Amniotic epithelial cell (primary cell): Measurements from ENCODE around the gene SLC35A5.
A peak's percentile ranks its signal among the peaks of the same experiment; 100 is the strongest.
"Not testable (repeated sequence)": the region's sequence is repeated elsewhere in the genome, so short reads cannot be mapped to it uniquely, and the experiment has no call there.

Experiments
- DNase-seq: peaks from one replicate; pipeline ENCODE4 v3.0.0-alpha.2; 2010; ENCODE audit warnings: low read depth

Gene SLC35A5, protein sequence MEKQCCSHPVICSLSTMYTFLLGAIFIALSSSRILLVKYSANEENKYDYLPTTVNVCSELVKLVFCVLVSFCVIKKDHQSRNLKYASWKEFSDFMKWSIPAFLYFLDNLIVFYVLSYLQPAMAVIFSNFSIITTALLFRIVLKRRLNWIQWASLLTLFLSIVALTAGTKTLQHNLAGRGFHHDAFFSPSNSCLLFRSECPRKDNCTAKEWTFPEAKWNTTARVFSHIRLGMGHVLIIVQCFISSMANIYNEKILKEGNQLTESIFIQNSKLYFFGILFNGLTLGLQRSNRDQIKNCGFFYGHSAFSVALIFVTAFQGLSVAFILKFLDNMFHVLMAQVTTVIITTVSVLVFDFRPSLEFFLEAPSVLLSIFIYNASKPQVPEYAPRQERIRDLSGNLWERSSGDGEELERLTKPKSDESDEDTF

DNA sequence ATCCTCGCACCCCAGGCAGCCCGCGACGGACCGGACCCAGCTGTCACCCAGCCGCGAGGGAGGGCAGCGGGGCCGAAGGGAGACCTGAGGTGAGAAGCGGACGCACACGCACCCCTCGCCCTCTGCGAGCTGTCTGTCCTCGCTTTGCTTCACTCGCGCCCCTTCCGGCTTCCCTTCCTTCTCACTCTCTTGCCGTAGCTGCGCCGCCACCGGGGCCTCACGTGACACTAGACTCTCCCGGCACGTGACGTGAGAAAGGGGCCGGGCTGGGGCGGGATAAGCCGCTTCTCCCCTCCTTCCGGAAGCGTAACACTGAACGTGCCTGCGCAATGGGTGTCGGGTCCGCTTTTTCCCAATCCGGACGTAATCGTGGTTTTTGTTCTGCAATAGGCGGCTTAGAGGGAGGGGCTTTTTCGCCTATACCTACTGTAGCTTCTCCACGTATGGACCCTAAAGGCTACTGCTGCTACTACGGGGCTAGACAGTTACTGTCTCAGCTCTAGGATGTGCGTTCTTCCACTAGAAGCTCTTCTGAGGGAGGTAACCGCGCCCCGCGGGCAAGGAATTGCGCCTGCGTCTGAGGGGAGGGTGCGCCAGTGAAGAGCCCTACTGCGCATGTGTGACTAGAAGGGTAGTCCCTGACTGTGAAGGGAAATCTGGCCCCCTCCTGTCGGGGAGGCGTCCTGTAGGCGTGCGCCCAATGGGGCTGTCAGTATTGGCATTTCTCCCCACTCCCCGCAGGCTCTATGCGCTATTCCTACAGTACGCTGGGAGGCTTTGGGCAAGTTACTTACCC lies at the start of gene SLC35A5, which contains the start of gene ATG3:
Gene SLC35A5, plus strand, starts transcription at position 312 of the 796 bp plus-strand sequence. CDS start 1,359 bp downstream, outside the sequence.
Gene ATG3, minus strand, starts transcription at position 229 of the 796 bp plus-strand sequence. CDS start 434 bp downstream, outside the sequence.
- DNase-seq = peak; percentile 97

DNA sequence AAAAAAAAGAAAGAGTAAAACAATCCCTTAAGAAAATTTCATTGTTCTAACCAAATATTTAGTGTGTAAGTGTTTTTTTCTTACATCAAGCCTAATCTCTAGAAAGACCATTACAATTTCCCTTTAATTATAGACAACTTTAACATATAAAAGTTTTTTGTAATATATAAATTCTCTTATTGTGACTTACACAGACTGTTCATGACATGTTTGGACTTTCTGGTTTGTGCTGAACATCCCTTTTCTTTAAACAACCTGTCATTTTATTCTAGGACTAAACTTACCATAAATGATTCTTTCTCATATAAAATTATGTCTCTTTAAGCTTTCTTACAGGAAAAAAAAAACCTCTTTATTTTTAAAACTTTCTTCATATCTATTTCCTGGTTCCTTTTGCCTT lies 49.5 kb upstream of the SLC35A5 start:
- no peak for DNase-seq

DNA sequence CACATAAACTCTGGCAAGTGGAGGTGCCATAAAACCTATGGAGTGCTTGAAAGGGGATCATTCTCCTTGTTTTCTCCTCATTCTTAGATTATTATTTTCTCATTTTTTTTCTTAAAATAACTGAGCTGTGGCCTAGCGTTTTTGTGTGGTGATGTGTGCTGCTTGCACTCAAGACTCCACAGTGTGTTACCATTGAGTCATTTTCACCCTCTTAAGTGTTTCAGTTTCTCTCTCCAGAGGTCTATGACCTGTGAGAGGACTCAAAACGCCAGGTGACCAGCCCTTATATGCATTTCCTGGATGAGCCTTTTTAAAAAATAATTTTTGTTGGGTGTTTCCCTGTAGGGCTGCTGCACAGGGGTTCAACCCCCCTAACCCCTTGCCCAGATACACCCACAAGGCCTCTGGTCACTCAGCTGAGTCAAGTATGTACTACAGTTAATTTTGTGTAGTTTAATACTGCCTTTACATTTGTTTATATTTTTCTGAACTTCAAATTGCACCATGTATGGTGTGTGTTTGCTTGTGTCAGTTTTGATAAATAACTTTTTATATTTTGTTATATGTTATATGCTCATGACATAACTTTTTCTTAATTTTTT lies 47.2 kb upstream of the SLC35A5 start:
- peak; percentile 37 for DNase-seq

DNA sequence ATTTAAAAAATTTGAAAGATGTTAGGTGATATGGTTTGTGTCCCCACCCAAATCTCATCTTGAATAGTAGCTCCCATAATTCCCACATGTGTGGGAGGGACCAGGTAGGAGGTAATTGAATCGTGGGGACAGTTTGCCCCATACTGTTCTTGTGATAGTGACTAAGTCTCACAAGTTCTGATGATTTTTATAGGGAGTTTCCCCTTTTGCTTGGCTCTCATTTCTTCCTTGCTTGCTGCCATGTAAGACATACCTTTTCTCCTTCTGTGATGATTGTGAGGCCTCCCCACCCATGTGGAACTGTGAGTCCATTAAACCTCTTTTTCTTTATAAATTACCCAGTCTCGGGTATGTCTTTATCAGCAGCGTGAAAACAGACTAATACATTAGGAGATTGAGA lies 42.9 kb upstream of the SLC35A5 start:
- DNase-seq = peak; percentile 21

DNA sequence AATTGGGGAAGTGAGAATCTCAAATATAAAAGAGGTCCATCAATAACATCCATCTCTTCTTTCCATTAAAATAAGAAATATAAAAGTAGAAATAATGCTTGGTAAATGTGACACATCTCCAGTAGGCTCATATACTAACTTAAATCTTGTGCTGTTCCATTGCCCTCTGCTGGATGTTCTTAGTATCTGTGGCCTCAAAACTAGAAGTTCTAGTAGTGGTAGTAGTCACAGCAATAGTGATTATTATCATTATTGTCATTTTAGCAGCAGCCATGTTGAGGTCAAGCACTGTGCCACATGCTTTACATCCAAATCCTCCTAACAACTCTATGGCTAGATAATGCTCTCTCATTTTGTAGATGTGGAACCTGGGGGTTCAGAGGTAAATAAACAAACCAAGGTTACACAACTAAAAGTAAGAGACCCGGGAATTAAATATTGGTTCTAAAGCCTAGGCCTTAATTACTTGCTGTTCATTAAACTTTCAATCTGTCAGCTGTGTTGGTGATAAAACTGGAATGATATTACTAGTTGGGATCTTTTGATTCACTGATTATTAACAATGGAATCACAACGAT lies 42.3 kb upstream of the SLC35A5 start:
- DNase-seq = peak; percentile 77

DNA sequence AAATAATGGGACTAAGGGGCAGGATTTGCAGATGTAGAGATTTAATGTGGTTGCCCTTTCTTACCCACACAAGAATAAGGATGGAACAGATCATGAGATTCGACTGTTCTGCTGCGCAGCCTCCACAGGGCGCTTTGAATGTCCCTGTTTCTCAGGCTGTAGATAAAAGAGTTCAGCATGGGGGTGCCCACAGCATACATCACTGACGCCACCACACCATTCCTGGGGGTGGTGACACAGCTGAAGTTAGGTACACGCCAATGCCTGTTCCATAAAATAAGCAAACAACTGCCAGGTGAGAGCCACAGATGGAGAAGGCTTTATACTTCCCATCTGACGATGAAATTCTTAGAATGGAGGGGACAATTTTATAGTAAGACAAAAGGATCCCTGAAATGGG lies 37.7 kb upstream of the SLC35A5 start:
- not testable (repeated sequence) for DNase-seq

DNA sequence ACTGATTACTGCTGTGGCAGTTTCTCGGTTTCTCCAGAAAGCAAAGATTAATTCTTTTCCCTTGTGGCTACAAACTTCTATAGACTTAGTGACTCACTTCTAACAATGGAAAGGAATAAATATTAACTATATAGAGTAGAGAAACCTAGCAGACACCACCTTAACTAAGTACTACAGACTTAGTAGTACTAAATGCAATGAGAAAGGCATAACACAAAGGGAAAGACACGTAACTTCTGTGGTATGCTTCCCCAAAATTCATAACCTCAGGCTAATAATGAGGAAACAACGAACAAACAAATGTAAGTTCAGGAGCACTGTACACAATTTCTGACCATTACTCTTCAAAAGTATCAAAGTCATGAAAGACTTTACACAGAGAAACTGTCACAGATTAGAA lies 31.3 kb upstream of the SLC35A5 start:
- DNase-seq = no peak

DNA sequence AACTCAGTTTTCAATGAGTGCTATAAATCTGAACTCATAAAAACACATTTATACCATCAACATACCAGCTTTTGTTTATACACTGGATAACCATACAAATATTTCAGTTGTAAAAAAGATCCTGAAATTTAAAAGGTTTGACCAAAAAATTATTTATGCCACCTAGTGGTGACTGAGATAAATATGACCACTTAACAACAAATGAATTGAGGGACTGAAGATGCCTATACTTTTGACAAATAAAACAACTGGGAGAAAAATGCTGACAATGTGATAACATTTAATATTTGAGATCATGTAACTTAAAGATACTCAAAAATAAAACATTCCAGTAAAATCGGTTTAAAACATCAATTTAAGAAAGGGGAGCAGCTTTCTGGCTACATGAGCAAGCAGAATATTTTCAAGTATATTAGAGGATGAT lies 30.5 kb upstream of the SLC35A5 start:
- peak; percentile 37 for DNase-seq

DNA sequence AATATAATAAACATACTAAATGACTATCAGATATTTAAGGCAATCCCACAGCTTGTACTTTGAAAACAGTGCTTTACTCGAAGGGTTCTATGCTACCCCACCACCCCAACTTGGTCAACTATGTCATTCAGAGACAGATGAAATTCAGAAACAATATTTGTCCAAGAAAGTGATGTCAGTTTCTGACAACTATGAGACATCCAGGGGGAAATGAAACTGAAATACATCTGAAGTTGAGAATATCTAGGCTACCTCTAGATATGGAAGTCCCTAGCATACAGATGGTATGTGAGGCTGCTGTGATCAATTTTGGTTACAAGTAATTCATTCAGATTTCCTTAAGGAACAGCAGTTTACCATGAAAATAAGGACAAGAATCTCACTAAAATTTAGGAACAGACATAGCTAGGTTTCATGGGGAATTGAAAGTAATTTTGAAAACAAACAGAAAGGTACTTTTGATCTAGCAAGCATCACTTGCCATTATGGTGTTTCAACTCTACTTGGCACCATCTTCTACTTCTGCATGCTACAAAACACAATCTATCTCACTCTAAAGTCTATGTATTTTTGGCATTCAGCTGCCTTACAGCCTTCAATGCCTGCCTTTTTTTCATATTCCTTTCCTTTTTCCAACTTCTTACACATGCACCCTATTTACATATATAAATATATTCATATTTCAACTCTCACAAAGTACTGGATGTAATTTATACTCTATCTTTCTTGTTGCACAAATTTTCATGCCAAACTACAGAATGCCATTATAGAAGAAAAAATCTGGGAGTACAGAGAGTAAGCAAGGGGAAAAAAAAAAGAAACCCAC lies 21.8 kb upstream of the SLC35A5 start:
- DNase-seq = no peak

DNA sequence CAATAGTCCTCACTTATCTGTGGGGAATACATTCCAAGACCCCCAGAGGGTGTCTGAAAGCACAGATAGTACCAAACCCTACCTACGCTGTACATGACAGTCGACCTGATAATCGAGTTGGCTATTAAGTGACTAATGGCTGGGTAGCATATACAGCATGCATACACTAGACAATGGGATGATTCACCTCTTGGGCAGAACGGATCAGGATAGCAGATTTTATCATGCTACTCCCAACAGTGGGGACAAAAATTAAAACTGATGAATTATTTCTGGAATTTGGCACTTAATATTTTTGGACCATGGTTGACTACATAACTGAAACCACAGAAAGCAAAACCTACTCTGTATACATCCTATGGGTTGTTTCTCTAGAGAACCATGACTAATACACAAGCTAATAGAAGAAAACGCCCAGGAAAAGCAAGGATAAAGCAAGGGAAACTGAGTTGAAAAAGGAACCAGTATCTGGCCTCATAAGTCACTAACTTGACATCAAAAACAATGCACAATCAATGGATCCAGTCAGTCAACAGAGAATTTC lies 15.6 kb upstream of the SLC35A5 start:
- no peak for DNase-seq

DNA sequence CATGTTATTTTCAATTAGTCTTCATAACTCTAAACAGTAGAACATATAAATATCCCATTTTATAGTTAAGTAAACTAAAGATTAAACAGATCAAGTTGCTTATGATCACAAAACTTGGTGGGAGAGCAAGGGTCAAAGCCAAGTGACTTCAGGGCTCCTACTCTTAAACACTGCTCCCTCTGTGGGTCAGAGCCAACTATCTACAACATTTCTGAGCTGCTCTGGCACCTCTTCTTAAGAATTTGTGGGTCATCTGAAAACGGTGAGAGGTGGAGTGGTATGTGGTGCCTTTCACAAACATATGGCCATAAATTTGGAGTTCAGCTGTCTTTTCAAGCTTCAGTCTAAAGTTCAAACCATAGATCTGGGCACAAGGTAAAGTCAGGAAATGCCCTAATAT lies 11.0 kb upstream of the SLC35A5 start:
- no peak for DNase-seq

DNA sequence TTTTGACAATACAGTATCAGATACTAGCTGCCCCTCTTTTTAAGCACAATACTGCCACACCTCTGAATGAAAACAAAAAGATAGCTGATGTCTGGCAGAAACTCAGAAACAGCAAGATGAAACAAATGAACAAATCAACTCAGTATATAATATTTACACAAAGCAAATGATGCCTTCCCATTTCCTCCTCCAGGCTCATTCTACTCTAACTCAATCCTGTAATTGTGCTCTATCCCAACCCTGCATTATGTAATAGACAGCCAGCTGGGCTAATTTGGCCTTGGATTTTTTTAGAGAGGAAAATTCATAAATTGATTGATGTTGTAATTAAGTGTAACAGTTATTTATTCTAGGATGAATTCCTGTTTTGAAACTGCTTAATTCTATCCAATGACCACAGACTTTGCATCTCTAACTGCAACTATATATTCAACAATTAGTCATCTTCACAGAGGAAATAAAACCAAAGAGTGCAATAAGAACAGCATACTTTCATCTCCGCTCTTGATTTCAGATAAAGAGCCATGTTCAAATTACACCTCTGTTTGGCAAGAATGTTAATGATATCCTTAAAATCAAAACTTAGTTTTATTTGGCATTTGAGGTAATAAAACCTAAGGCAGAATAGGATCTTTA lies 6.2 kb upstream of the SLC35A5 start:
- peak; percentile 13 for DNase-seq

DNA sequence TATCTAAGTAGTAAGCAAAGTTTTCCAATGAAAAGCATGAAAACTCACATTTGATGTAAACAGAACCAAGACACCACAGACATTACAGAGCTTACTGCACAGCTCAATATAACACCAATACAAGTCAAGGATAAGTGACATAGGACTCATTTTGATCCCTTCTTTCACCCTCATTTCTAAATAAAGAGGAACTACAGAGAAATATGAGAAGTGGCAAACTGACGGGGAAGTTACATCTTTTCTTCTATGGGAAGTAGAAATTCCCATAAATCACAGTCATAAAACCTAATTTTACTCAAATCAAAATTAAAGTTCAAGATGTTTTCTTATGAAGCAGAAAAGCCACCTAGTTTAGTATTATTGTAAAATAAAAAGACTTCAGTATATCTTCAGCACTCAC lies 3.9 kb upstream of the SLC35A5 start:
- DNase-seq = no peak

DNA sequence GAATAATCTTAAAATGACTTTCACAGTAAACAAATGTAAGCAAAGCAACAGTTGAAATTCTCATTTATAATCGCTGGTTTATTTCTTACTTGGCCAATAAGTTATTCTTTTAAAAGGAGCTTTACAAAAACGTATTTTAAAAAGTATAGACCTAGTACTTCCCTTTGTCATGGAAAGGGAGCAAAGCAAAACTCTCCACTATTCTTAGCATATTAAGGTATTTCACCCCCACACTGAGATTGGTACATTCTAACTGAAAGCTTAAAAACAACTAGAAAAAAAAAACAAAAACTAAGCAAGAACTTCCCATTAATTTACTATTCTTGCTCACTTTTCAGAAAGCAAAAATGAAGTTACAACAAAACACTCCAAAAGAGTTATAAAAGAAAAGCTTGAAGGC lies 1.5 kb upstream of the SLC35A5 start:
- no peak for DNase-seq

DNA sequence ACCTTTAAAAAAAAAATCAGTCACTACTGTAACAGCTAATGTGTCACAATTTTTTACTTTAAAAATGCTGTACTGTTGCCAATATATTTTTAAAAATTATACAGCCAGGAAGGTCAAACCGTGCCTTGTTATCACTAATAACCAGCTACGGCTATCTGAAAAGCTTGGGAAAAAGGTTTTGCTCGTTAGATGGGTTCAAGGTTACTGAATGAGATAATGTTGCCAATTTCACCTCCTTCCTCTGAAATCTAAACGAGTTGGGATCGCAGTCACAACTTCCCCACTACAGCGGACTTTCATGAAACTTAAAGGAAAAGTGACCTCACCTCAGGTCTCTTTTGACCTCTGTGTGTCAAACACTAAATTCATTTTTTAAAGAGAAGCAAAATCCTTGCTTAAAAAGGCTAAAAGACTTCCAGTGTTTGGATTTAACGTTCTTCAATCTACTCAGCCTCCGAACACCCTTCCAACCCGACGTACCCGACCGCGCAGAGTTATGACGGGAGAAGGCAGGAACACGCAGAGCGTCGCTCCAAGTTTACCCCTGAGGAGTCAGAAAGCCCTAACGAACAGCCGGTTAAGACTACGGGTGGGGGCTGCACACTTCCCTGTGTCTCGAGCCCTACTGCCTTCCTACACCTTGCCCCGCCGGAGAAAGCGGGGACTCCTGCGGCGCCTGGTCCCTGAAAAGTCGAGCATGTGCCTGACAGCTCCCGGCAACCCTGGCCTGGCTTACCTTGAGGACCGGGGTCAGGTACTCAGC lies 943 bp upstream of the SLC35A5 start:
- peak; percentile 90 for DNase-seq

DNA sequence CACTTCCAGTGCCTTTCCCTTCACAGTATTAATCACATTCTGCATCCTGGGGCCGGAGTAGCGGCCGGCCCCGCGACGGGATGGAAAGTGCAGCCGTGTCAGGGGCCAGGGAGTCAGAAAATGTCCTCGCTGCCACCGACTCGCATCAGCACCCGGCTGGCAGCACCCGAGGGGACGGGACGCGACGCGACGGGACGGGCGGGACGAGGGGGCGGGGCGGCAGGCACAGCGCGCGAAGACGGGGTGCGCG lies 436 bp upstream of the SLC35A5 start:
- DNase-seq = no peak

DNA sequence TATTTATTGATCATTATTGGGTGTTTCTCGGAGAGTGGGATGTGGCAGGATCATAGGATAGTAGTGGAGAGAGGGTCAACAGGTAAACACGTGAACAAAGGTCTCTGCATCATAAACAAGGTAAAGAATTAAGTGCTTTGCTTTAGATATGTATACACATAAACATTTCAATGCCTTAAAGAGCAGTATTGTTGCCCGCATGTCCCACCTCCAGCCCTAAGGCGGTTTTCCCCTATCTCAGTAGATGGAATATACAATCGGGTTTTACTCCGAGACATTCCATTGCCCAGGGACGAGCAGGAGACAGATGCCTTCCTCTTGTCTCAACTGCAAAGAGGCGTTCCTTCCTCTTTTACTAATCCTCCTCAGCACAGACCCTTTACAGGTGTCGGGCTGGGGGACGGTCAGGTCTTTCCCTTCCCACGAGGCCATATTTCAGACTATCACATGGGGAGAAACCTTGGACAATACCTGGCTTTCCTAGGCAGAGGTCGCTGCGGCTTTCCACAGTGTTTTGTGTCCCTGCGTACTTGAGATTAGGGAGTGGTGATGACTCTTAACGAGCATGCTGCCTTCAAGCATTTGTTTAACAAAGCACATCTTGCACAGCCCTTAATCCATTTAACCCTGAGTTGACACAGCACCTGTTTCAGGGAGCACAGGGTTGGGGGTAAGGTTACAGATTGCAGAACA lies 2.5 kb downstream of the SLC35A5 start:
- DNase-seq = not testable (repeated sequence)

DNA sequence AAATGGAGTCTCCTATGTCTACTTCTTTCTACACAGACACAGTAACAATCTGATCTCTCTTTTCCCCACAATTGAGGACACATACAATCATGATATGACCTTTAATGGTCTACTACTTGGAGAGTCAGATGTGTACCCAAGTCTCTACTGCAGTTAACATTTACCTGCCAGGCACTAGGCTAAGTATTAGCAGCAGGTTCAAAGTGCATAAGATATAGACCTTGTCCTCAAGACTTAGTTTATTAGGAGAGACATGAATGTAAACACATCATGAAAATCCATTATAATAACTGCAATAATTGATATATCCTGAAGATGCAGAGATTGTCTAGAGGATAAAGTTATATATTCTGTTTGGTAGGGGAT lies 3.1 kb downstream of the SLC35A5 start:
- DNase-seq = no peak

DNA sequence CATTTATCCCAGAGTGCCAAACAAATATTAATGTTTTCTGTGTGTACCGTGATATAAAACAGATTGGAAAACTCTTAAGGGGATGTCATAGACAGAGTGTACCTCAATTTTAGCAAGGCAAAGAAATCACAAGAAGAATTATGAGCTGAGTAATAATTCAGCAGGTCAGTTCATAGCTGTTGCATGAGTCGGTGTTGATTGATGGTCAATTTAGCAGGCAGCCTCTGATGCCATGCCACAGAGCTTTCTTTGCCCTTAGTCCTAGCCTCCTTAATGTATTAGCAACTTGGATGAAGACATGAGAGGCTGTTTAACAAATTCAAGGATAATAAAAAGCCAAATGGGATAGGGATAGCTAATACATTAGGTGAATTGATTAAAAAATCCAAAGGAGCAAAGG lies 6.8 kb downstream of the SLC35A5 start:
- DNase-seq = peak; percentile 78

DNA sequence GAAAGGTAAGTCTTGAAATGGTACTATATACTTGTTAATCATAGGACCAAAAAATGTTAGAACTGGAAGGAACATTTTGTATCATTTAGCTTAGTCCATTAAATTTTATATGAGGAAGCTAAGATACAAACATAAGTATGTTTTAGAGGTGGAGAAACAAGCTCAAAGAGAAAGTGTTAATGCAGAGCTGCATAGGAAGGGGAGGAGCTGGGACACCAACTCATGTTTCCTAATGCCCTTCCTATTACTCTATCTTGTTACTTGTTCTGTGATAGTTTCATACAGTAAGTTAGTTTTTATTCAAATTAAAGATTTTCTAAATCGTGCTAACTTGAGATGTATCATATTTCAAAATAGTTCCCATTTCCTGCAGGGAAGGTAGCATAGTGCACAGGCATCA lies 7.4 kb downstream of the SLC35A5 start:
- DNase-seq = no peak
